ENCODE results near the gene OXTR. TPM values are rescaled to one million over a fixed set of nuclear protein-coding genes. Genes with fewer than 3 reads are reported as not detected.

The OXTR gene
- total RNA-seq, 4 donors from 2014 or later: 0.27 to 4.2 (median 0.49) TPM; not detected in 1

GRCh38 chr3:8777201-8777977, 8.0 kb upstream of the OXTR start:
- WGBS, 2 donors (ENCODE audit: low coverage in 1 of 2): 60 to 61% methylated on average over 4 to 5 of the region's 5 CpGs
- TF ChIP-seq POLR2A (IDR thresholded peaks at IDR 0.05): no peak
- no peak for TF ChIP-seq EP300 (IDR thresholded peaks at IDR 0.05)
- no peak for TF ChIP-seq POLR2AphosphoS5 (IDR thresholded peaks at IDR 0.05)
- no peak for TF ChIP-seq CTCF (IDR thresholded peaks at IDR 0.05)
- H3K27me3 ChIP-seq: peaks cover 22% of the 10 kb centered on the region
- peaks cover 0 to 3% (median 0%) of the 10 kb centered on the region in 3 donors for H3K4me1 ChIP-seq
- H3K36me3 ChIP-seq: no peaks in the 10 kb centered on the region
- no peak for ATAC-seq
- H3K9me3 ChIP-seq: no peaks in the 10 kb centered on the region
- H3K4me3 ChIP-seq: no peak overlapping the region
- H3K27ac ChIP-seq: no peak overlapping the region

GRCh38 chr3:8776406-8776805, 7.0 kb upstream of the OXTR start:
- Histone ChIP-seq H3K27me3 (peaks cover 31% of the 10 kb centered on the region), H3K27ac (no peak overlapping the region), H3K36me3 (no peaks in the 10 kb centered on the region), H3K4me3 (no peak overlapping the region), H3K9me3 (no peaks in the 10 kb centered on the region), H3K4me1 (peaks cover 0 to 3% (median 0%) of the 10 kb centered on the region in 3 donors)
- TF ChIP-seq POLR2AphosphoS5 (IDR thresholded peaks at IDR 0.05): no peak
- TF ChIP-seq POLR2A (IDR thresholded peaks at IDR 0.05): no peak
- no peak for TF ChIP-seq EP300 (IDR thresholded peaks at IDR 0.05)
- no peak for TF ChIP-seq CTCF (IDR thresholded peaks at IDR 0.05)
- WGBS, 2 donors (ENCODE audit: low coverage in 1 of 2): 52 to 59% methylated on average over 2 to 4 of the region's 4 CpGs
- no peak for ATAC-seq

- Histone ChIP-seq H3K4me3 (no peak overlapping the region), H3K27ac (no peak overlapping the region), H3K9me3 (no peaks in the 10 kb centered on the region), H3K27me3 (peaks cover 39% of the 10 kb centered on the region), H3K36me3 (no peaks in the 10 kb centered on the region), H3K4me1 (peaks cover 0 to 3% (median 0%) of the 10 kb centered on the region in 3 donors)
- no peak for TF ChIP-seq POLR2A (IDR thresholded peaks at IDR 0.05)
- no peak for TF ChIP-seq CTCF (IDR thresholded peaks at IDR 0.05)
- no peak for TF ChIP-seq POLR2AphosphoS5 (IDR thresholded peaks at IDR 0.05)
- TF ChIP-seq EP300 (IDR thresholded peaks at IDR 0.05): no peak
- no peak for ATAC-seq
- 86 to 89% methylated on average over 6 of the region's 6 CpGs for WGBS, 2 donors (ENCODE audit: low coverage in 1 of 2)
Measured at GRCh38 chr3:8775602-8776001, 6.2 kb upstream of the OXTR start.

- no peak for TF ChIP-seq POLR2A (IDR thresholded peaks at IDR 0.05)
- no peak for TF ChIP-seq POLR2AphosphoS5 (IDR thresholded peaks at IDR 0.05)
- TF ChIP-seq CTCF (IDR thresholded peaks at IDR 0.05): no peak
- no peak for TF ChIP-seq EP300 (IDR thresholded peaks at IDR 0.05)
- H3K27ac ChIP-seq: no peak overlapping the region
- 70 to 90% methylated on average over 5 of the region's 5 CpGs for WGBS, 2 donors (ENCODE audit: low coverage in 1 of 2)
Measured at GRCh38 chr3:8775181-8775580, 5.8 kb upstream of the OXTR start.

More at GRCh38 chr3:8775181-8775580, 5.8 kb upstream of the OXTR start:
- no peak for ATAC-seq
- no peak overlapping the region for H3K4me3 ChIP-seq
- no peaks in the 10 kb centered on the region for H3K36me3 ChIP-seq
- H3K9me3 ChIP-seq: no peaks in the 10 kb centered on the region
- peaks cover 43% of the 10 kb centered on the region for H3K27me3 ChIP-seq
- H3K4me1 ChIP-seq: peaks cover 0 to 3% (median 0%) of the 10 kb centered on the region in 3 donors

Measured in gastroesophageal sphincter (tissue), 4 donors.